GM13976 (cell line): ENCODE data around the gene EGFL8.

Experiments used
- DNase-seq: peaks from one replicate; pipeline ENCODE4 v3.0.0; 2012; ENCODE audit warnings: low spot score
- CTCF ChIP-seq: IDR thresholded peaks from 2 replicates; pipeline ENCODE4 v1.5.1; 2012; ENCODE audit warnings: borderline replicate concordance, mild to moderate bottlenecking; ENCODE audit not compliant: insufficient read depth; ENCODE audit errors: extremely low read depth, missing control alignments, control extremely low read depth
- in situ Hi-C: fragments of 300-500 bp; cut with MboI; formaldehyde crosslinking; loops from one replicate; pipeline ENCODE4 v1.12.0; 2022; ENCODE audit warnings: low sequenced_read_pairs, mixed read lengths, inconsistent platforms; ENCODE audit not compliant: unreplicated experiment

The EGFL8 gene

DNA sequence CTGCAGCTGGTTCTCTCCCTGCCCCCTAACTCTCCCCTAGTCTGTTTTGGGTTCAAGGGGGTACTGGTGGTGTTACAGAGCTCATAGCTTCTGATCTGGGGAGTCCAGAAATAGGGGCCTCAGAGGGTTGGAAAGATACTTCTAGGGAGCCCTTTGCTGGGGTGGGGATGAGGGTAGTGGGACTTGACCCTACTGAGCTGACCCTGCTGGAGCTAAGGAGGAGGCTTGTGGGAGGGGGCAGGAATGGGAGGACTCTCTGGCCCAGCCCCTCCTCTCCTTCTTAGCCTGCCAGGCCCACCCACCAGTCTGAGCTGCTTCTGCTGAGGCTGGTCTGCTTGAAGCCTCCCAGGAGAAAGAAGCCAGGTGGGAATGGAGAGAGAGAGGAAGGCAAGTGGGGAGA lies at the start of gene EGFL8:
Gene EGFL8 (plus strand): TSS at position 301 of the 400 bp plus-strand sequence. CDS start 1,571 bp downstream, outside the sequence.
- no peak for DNase-seq
- in situ Hi-C loops, result no loop called here
- TF ChIP-seq CTCF, result no peak

DNA sequence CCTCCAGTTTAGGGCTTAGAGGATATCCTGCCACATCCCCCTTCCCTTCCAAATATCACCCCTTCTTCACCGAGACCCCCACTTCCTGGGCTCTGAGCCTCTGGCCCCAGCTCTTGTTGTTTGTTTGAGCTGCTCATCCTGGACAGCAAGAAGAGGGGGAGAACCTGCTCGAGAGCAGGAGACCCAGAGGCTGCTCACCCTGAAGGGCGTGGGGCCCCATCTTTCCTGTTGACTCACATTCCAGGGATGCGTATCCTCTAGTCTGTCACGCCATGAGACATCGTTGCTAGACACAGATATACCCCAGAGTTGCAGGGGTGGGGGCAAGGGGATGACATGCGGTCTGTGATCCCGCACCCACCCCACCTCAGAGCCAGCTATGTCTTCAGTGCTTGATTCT lies 49.6 kb upstream of the EGFL8 start:
- in situ Hi-C loops, result no loop called here
- no peak for TF ChIP-seq CTCF
- no peak for DNase-seq

- DNase-seq, result no peak
- TF ChIP-seq CTCF, result no peak
- in situ Hi-C loops, result no loop called here
These were observed 48.8 kb upstream of the EGFL8 start for GRCh38 chr6:32115623-32116022.

DNA sequence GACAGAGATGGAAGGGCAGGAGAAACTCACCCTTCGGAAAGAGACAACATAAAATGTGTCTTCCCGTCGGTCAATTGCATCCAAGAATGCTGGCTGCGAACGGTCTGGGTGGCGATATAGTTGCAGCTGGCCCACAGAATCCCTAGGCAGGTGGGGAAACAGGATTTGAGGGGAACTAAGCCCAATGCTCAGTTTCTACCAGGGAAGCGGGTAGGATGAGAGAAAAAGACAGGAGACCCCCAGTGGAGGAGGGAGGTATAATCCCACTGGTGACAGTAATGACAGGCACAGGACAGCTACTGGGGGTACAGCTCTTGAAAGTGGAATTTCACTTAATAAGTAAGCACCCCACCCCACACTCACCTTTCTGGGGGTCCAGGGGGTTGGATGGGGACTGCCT lies 47.7 kb upstream of the EGFL8 start:
- in situ Hi-C loops, result no loop called here
- TF ChIP-seq CTCF, result no peak
- DNase-seq, result no peak

DNA sequence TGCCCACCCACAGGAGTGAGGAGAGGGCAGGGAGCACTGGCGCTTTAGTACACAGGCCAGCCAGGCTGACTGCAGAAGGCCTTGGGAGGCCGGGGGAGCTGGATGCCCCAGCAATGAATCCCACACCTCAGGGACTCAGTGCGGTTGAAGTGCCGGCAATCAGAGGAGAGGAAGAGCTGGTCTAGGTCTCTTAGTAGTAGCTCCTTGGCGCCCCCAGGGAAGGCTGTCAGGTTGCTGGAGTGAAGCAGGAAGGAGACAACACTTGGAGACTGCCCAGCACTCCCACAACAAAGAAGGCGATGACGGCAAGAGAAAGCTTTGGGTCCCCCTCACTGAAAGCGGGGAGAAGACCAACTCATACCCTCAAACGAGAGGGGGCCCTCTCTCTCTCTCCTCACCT lies 46.9 kb upstream of the EGFL8 start:
- no peak for DNase-seq
- no peak for TF ChIP-seq CTCF
- in situ Hi-C loops, result no loop called here

- peak; percentile 87 for DNase-seq
- TF ChIP-seq CTCF, result peak; percentile 91
- in situ Hi-C loops, result no loop called here
These were observed 45.4 kb upstream of the EGFL8 start for GRCh38 chr6:32118782-32119628.
